Pulmonary artery endothelial cell (primary cell): Measurements from ENCODE around the gene L3MBTL4. TPM values are rescaled to one million over a fixed set of nuclear protein-coding genes. Genes with fewer than 3 reads are reported as not detected.
"Not testable (repeated sequence)": the region's sequence is repeated elsewhere in the genome, so short reads cannot be mapped to it uniquely, and the experiment has no call there.

Source experiments
- DNase-seq: peaks from one replicate; pipeline ENCODE4 v3.0.0-alpha.2; 2011; ENCODE audit warnings: low read depth, low spot score
- total RNA-seq: library from RNA; depleted of rRNA; stranded (reverse); fragments of >200 nt; gene quantifications from 2 replicates; pipeline ENCODE4 v1.2.3, GENCODE V29; 2014

Gene L3MBTL4
- total RNA-seq, 1 donor from 2014 or later, result under 0.01 TPM

DNA sequence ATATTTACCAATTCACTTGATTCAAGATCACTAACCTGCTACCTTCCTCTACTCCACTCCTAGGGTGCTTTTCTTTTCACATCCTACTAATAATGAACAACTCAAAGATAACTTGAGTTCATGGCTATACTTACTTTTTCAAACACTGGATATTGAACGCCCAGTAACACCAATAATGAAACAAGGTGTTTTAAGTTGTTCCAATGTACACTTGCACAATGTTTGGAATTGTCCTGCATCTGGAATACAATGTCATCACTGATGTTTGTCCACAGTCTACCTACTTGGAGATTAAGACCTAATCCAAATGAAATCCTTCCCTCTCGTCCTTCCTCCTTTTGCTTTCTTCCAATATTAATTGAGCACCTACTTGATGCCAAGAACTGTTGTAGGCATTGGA lies 301.1 kb downstream of the L3MBTL4 start:
- DNase-seq, result no peak

- no peak for DNase-seq
Observed at GRCh38 chr18:6111726-6112125, 303.0 kb downstream of the L3MBTL4 start.

DNA sequence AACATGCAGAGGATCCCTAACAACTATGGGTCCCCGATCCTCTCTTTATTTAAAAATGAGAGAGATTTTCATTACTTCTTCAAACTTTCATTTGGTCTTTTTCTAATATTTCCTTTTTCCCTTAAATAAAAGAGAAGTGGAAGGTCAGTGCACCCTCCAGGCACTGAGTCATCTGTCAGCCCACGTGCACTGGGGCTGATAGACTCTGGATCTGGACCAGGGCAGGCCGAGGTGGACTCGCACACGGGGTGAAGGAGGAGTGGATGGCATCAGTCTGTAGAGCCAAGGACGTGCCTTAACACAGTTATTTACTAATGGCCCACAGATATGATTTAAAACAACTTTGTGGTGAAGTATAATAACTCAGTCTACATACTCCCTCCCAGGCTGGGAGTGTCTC lies 305.0 kb downstream of the L3MBTL4 start:
- DNase-seq, result no peak

GRCh38 chr18:6107794-6108193 lies 306.9 kb downstream of the L3MBTL4 start:
- DNase-seq, result no peak

GRCh38 chr18:6106091-6106685 lies 308.5 kb downstream of the L3MBTL4 start:
- DNase-seq, result no peak

- no peak for DNase-seq
Observed at GRCh38 chr18:6103741-6104140, 311.0 kb downstream of the L3MBTL4 start.

GRCh38 chr18:6096730-6097129 lies 318.0 kb downstream of the L3MBTL4 start:
- no peak for DNase-seq

GRCh38 chr18:6088432-6088831 lies 326.3 kb downstream of the L3MBTL4 start:
- no peak for DNase-seq

GRCh38 chr18:6086731-6087130 lies 328.0 kb downstream of the L3MBTL4 start:
- no peak for DNase-seq

GRCh38 chr18:6079406-6079805 lies 335.3 kb downstream of the L3MBTL4 start:
- DNase-seq, result no peak

DNA sequence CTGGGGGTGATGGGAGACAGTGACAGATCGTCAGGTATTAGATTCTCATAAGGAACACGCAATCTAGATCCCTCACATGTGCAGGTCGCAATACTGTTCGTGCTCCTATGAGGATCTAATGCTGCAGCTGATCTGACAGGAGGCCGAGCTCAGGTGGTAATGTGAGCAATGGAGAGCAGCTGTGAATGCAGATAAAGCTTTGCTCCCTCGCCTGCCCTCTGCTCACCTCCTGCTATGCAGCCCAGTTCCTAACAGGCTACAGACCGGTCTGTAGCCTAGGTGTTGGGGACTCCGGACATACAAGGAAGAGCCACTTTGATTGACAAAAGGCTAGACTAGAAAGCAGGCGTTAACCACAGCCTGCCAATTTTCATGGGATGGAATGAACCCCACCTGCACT lies 335.8 kb downstream of the L3MBTL4 start:
- no peak for DNase-seq

DNA sequence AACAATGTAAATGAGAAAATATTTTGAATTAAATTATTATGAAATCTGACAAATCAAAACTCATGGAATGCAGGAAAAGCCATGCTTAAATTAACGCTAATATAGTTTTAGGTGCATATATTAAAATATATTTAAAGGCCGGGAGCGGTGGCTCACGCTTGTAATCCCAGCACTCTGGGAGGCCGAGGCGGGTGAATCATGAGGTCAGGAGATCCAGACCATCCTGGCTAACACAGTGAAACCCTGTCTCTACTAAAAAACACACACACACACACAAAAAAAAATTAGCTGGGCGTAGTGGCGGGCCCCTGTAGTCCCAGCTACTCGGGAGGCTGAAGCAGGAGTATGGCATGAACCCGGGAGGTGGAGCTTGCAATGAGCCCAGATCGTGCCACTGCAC lies 342.3 kb downstream of the L3MBTL4 start:
- DNase-seq, result not testable (repeated sequence)

- DNase-seq, result no peak
Observed at GRCh38 chr18:6069539-6069938, 345.2 kb downstream of the L3MBTL4 start.

- no peak for DNase-seq
Observed at GRCh38 chr18:6069103-6069502, 345.6 kb downstream of the L3MBTL4 start.

DNA sequence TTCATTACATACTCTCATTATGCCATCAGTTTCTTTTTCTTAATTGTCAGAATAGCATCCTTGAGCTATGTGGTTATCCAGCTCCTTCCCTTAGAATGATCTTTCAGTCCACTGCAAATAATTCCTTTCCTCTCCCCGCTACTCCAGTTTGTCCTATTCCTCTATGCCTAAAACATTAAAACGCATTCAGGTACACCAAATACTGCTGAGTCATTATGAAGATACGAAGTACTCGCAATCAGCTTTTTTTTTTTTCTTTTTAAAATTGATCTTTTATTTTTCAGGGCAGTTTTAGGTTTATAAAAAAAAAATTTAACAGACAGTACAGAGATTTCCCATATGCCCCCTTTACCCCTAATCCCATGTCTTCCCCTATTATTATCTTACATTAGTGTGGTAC lies 354.6 kb downstream of the L3MBTL4 start:
- DNase-seq, result no peak

DNA sequence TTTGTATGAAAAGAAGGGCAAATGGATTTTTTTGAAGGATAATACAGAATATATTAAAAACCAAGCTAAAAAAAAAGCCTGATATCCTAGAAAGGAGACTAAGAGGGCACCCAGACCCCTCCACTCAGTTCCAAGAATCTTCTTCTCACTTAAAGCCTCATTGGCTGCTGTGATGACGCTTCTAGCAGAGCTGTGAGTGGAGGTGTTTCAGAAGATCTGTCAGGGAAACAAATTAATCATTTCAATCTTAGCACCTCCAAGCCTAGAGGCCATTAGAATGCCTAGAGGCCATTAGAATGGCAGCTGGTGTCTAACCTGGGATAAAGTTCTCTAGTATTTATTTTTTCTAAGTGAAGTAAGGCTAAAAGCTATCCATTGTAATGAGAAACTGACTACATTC lies 355.2 kb downstream of the L3MBTL4 start:
- DNase-seq, result no peak

- DNase-seq, result no peak
Observed at GRCh38 chr18:6058941-6059340, 355.8 kb downstream of the L3MBTL4 start.

DNA sequence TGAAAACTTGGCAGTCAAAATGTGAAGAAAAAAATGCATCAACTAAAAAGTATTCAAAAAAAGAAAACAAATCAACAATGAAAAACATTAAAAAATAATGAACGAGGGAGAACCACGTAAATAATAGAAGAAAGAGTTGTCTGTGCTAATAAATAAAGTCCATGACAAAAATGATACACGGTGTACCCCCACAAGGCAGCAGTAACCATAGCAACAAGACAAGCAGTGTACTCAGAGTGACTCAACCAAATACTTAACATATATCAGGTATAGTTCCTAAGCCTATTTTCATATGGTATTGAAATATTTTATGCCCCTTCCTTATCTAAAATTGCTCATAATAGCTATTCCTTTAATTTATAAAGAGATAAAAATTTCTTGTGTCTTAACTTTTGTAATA lies 357.1 kb downstream of the L3MBTL4 start:
- no peak for DNase-seq

GRCh38 chr18:6056171-6056910 lies 358.4 kb downstream of the L3MBTL4 start:
- peak; percentile 4 for DNase-seq

DNA sequence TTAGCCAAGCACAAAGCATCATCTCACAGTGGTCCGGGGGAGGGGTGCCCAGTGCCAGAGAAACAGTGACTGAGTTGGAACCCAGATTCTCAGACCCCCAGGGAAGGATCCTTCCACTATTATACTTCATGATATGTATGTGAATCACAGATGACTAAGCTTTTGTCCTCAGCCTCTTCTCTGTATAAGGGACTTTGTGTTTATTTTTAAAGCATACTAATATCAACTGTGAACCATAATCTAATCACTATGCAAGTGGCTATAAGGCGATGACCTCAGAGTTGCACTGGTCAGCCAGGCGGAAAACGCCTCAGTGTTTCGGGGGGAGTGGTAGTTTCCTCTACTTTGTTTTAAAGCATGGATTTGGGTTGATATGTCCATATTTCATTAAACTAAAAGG lies 359.0 kb downstream of the L3MBTL4 start:
- DNase-seq, result no peak

DNA sequence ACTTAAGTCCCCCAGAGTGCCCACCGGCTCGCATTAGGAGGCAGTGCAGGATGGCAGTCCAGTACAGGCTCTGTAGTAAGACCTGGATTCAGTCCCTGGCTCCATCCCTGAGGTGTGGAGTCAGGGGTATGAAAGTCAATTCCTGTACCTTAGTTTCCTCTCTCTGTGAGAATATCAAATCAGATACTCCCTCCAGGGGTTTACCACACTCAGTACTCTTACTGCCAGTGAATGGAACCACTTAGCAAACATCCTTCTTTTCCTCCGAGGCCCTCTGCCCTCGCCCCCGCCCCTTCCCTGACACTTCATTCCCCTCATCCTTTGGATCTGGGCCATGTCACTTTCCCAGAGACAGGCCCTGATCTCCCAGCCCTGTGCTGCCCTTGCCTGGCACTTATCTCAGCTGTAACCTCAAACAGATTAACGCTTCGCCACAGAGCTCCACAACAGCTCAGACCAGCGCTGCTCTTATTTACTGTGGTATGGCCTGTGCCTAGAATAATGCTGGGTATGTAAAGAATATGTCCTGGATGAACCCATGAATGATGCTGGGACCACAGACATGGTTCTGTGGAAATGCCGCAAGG lies 360.4 kb downstream of the L3MBTL4 start:
- DNase-seq, result no peak

DNA sequence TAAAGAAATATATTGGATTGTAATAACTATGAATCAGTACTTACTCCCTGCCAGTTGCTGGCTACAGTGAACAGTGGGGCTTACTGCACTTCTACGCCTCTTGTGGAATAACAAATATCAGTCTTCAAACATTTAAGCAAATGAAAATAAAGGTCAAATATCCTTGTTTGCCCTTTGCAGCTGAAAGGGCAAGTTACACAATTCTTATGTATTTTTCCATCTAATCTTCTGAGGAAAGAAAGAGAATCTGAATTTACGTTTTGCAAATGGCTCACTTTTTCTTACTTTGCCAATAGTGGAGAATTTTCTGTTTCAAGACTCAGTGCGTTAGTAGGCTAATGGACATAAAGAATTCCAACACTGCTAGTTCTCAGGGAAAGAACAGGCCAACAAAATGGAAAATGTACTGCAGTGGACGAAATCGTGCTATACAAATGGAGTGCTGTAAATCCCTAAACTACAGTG lies 362.2 kb downstream of the L3MBTL4 start:
- no peak for DNase-seq

GRCh38 chr18:6047596-6047995 lies 367.1 kb downstream of the L3MBTL4 start:
- not testable (repeated sequence) for DNase-seq
